Measurements from ENCODE around the gene GMEB2.

GMEB2 gene

GRCh38 chr20:63552481-63553249 lies 74.2 kb downstream of the GMEB2 start:
- Histone ChIP-seq H3K4me1 (ENCODE audit: control insufficient read depth in 1 of 2, insufficient read depth in 2 of 2, low read length in 2 of 2) (peaks cover 4 to 9% of the 10 kb centered on the region in 2 donors), H3K36me3 (ENCODE audit: control insufficient read depth in 1 of 2, insufficient read depth in 2 of 2, low read length in 2 of 2) (no peaks in the 10 kb centered on the region), H3K9ac (ENCODE audit: low read depth in 1 of 2, low read length in 2 of 2) (no peak overlapping the region), H3K4me3 (ENCODE audit: low read depth in 1 of 2, low read length in 2 of 2) (no peak overlapping the region), H3K27me3 (ENCODE audit: control insufficient read depth in 1 of 2, insufficient read depth in 2 of 2, low read length in 2 of 2) (peaks cover 17 to 22% of the 10 kb centered on the region in 2 donors), H3K9me3 (ENCODE audit: control insufficient read depth in 1 of 2, low read length in 2 of 2) (no peaks in the 10 kb centered on the region), H3K27ac (ENCODE audit: low read depth, low read length) (no peak overlapping the region)

- Histone ChIP-seq H3K9ac (ENCODE audit: low read depth in 1 of 2, low read length in 2 of 2) (no peak overlapping the region), H3K27ac (ENCODE audit: low read depth, low read length) (no peak overlapping the region), H3K4me3 (ENCODE audit: low read depth in 1 of 2, low read length in 2 of 2) (no peak overlapping the region), H3K36me3 (ENCODE audit: control insufficient read depth in 1 of 2, insufficient read depth in 2 of 2, low read length in 2 of 2) (no peaks in the 10 kb centered on the region), H3K27me3 (ENCODE audit: control insufficient read depth in 1 of 2, insufficient read depth in 2 of 2, low read length in 2 of 2) (peaks cover 30 to 31% of the 10 kb centered on the region in 2 donors), H3K9me3 (ENCODE audit: control insufficient read depth in 1 of 2, low read length in 2 of 2) (no peaks in the 10 kb centered on the region), H3K4me1 (ENCODE audit: control insufficient read depth in 1 of 2, insufficient read depth in 2 of 2, low read length in 2 of 2) (peaks cover 4 to 9% of the 10 kb centered on the region in 2 donors)
Measured at GRCh38 chr20:63551068-63551467, 75.8 kb downstream of the GMEB2 start.

GRCh38 chr20:63549679-63550282 lies 77.1 kb downstream of the GMEB2 start:
- Histone ChIP-seq H3K9me3 (ENCODE audit: control insufficient read depth in 1 of 2, low read length in 2 of 2) (no peaks in the 10 kb centered on the region), H3K4me1 (ENCODE audit: control insufficient read depth in 1 of 2, insufficient read depth in 2 of 2, low read length in 2 of 2) (peaks cover 4 to 20% of the 10 kb centered on the region in 2 donors), H3K4me3 (ENCODE audit: low read depth in 1 of 2, low read length in 2 of 2) (no peak overlapping the region), H3K27ac (ENCODE audit: low read depth, low read length) (no peak overlapping the region), H3K9ac (ENCODE audit: low read depth in 1 of 2, low read length in 2 of 2) (no peak overlapping the region), H3K27me3 (ENCODE audit: control insufficient read depth in 1 of 2, insufficient read depth in 2 of 2, low read length in 2 of 2) (peaks cover 33% of the 10 kb centered on the region in 2 donors), H3K36me3 (ENCODE audit: control insufficient read depth in 1 of 2, insufficient read depth in 2 of 2, low read length in 2 of 2) (no peaks in the 10 kb centered on the region)

GRCh38 chr20:63549019-63549418 lies 77.9 kb downstream of the GMEB2 start:
- Histone ChIP-seq H3K4me3 (ENCODE audit: low read depth in 1 of 2, low read length in 2 of 2) (no peak overlapping the region), H3K9ac (ENCODE audit: low read depth in 1 of 2, low read length in 2 of 2) (no peak overlapping the region), H3K36me3 (ENCODE audit: control insufficient read depth in 1 of 2, insufficient read depth in 2 of 2, low read length in 2 of 2) (no peaks in the 10 kb centered on the region), H3K4me1 (ENCODE audit: control insufficient read depth in 1 of 2, insufficient read depth in 2 of 2, low read length in 2 of 2) (peaks cover 0 to 23% of the 10 kb centered on the region in 2 donors), H3K27me3 (ENCODE audit: control insufficient read depth in 1 of 2, insufficient read depth in 2 of 2, low read length in 2 of 2) (peaks cover 37 to 40% of the 10 kb centered on the region in 2 donors), H3K9me3 (ENCODE audit: control insufficient read depth in 1 of 2, low read length in 2 of 2) (no peaks in the 10 kb centered on the region), H3K27ac (ENCODE audit: low read depth, low read length) (no peak overlapping the region)

- no peak overlapping the region for H3K4me3 ChIP-seq (ENCODE audit: low read depth in 1 of 2, low read length in 2 of 2)
- H3K4me1 ChIP-seq (ENCODE audit: control insufficient read depth in 1 of 2, insufficient read depth in 2 of 2, low read length in 2 of 2): peaks cover 0 to 23% of the 10 kb centered on the region in 2 donors
- peaks cover 40 to 43% of the 10 kb centered on the region in 2 donors for H3K27me3 ChIP-seq (ENCODE audit: control insufficient read depth in 1 of 2, insufficient read depth in 2 of 2, low read length in 2 of 2)
- H3K9me3 ChIP-seq (ENCODE audit: control insufficient read depth in 1 of 2, low read length in 2 of 2): no peaks in the 10 kb centered on the region
- H3K9ac ChIP-seq (ENCODE audit: low read depth in 1 of 2, low read length in 2 of 2): no peak overlapping the region
- no peaks in the 10 kb centered on the region for H3K36me3 ChIP-seq (ENCODE audit: control insufficient read depth in 1 of 2, insufficient read depth in 2 of 2, low read length in 2 of 2)
- H3K27ac ChIP-seq (ENCODE audit: low read depth, low read length): no peak overlapping the region
Measured at GRCh38 chr20:63548542-63548941, 78.4 kb downstream of the GMEB2 start.

GRCh38 chr20:63547725-63548480 lies 79.0 kb downstream of the GMEB2 start, which contains the start of gene SRMS:
TSS of gene SRMS (minus strand) at chr20:63547749. CDS start at chr20:63547463, 286 bp downstream.
- Histone ChIP-seq H3K4me3 (ENCODE audit: low read depth in 1 of 2, low read length in 2 of 2) (no peak within 1 kb of the TSS), H3K27me3 (ENCODE audit: control insufficient read depth in 1 of 2, insufficient read depth in 2 of 2, low read length in 2 of 2) (peaks cover 40 to 43% of the 10 kb centered on the region in 2 donors), H3K4me1 (ENCODE audit: control insufficient read depth in 1 of 2, insufficient read depth in 2 of 2, low read length in 2 of 2) (peaks cover 0 to 23% of the 10 kb centered on the region in 2 donors), H3K36me3 (ENCODE audit: control insufficient read depth in 1 of 2, insufficient read depth in 2 of 2, low read length in 2 of 2) (no peaks in the 10 kb centered on the region), H3K9me3 (ENCODE audit: control insufficient read depth in 1 of 2, low read length in 2 of 2) (no peaks in the 10 kb centered on the region), H3K9ac (ENCODE audit: low read depth in 1 of 2, low read length in 2 of 2) (no peak within 1 kb of the TSS), H3K27ac (ENCODE audit: low read depth, low read length) (no peak within 1 kb of the TSS)

GRCh38 chr20:63546956-63547724 lies 79.8 kb downstream of the GMEB2 start:
- Histone ChIP-seq H3K27me3 (ENCODE audit: control insufficient read depth in 1 of 2, insufficient read depth in 2 of 2, low read length in 2 of 2) (peaks cover 40 to 43% of the 10 kb centered on the region in 2 donors), H3K9ac (ENCODE audit: low read depth in 1 of 2, low read length in 2 of 2) (no peak overlapping the region), H3K27ac (ENCODE audit: low read depth, low read length) (no peak overlapping the region), H3K4me3 (ENCODE audit: low read depth in 1 of 2, low read length in 2 of 2) (no peak overlapping the region), H3K4me1 (ENCODE audit: control insufficient read depth in 1 of 2, insufficient read depth in 2 of 2, low read length in 2 of 2) (peaks cover 0 to 18% of the 10 kb centered on the region in 2 donors), H3K9me3 (ENCODE audit: control insufficient read depth in 1 of 2, low read length in 2 of 2) (no peaks in the 10 kb centered on the region), H3K36me3 (ENCODE audit: control insufficient read depth in 1 of 2, insufficient read depth in 2 of 2, low read length in 2 of 2) (no peaks in the 10 kb centered on the region)

- Histone ChIP-seq H3K9ac (ENCODE audit: low read depth in 1 of 2, low read length in 2 of 2) (no peak overlapping the region), H3K27ac (ENCODE audit: low read depth, low read length) (no peak overlapping the region), H3K4me1 (ENCODE audit: control insufficient read depth in 1 of 2, insufficient read depth in 2 of 2, low read length in 2 of 2) (peaks cover 0 to 18% of the 10 kb centered on the region in 2 donors), H3K36me3 (ENCODE audit: control insufficient read depth in 1 of 2, insufficient read depth in 2 of 2, low read length in 2 of 2) (no peaks in the 10 kb centered on the region), H3K4me3 (ENCODE audit: low read depth in 1 of 2, low read length in 2 of 2) (no peak overlapping the region), H3K9me3 (ENCODE audit: control insufficient read depth in 1 of 2, low read length in 2 of 2) (no peaks in the 10 kb centered on the region), H3K27me3 (ENCODE audit: control insufficient read depth in 1 of 2, insufficient read depth in 2 of 2, low read length in 2 of 2) (peaks cover 40 to 43% of the 10 kb centered on the region in 2 donors)
Measured at GRCh38 chr20:63546256-63546955, 80.5 kb downstream of the GMEB2 start.

- peaks cover 0 to 18% of the 10 kb centered on the region in 2 donors for H3K4me1 ChIP-seq (ENCODE audit: control insufficient read depth in 1 of 2, insufficient read depth in 2 of 2, low read length in 2 of 2)
- no peak overlapping the region for H3K9ac ChIP-seq (ENCODE audit: low read depth in 1 of 2, low read length in 2 of 2)
- peaks cover 40 to 43% of the 10 kb centered on the region in 2 donors for H3K27me3 ChIP-seq (ENCODE audit: control insufficient read depth in 1 of 2, insufficient read depth in 2 of 2, low read length in 2 of 2)
- H3K9me3 ChIP-seq (ENCODE audit: control insufficient read depth in 1 of 2, low read length in 2 of 2): no peaks in the 10 kb centered on the region
- H3K27ac ChIP-seq (ENCODE audit: low read depth, low read length): no peak overlapping the region
- H3K36me3 ChIP-seq (ENCODE audit: control insufficient read depth in 1 of 2, insufficient read depth in 2 of 2, low read length in 2 of 2): no peaks in the 10 kb centered on the region
- no peak overlapping the region for H3K4me3 ChIP-seq (ENCODE audit: low read depth in 1 of 2, low read length in 2 of 2)
Measured at GRCh38 chr20:63545814-63546213, 81.1 kb downstream of the GMEB2 start.

Data from duodenal mucosa (tissue), 2 donors.